ENCODE results near the gene TRIM50. TPM values are rescaled to one million over a fixed set of nuclear protein-coding genes. Genes with fewer than 3 reads are reported as not detected.

Gene TRIM50
- total and polyA plus RNA-seq, 2 of the 13 experiments (the other 11 are each of a cell fraction or from before 2014, with no cell fraction given): 4.2 to 24.5 TPM

- TF ChIP-seq ZBTB40 (IDR thresholded peaks at IDR 0.05) (peak; percentile 53), ZBTB40 (CRISPR knock-in tag; IDR thresholded peaks at IDR 0.05) (peak; percentile 61), ZNF768 (CRISPR knock-in tag; IDR thresholded peaks at IDR 0.05) (peak; percentile 40; the same call in 1 of the 2 replicates), REST (IDR thresholded peaks at IDR 0.05; ENCODE audit: borderline replicate concordance in 1 of 2, low read depth in 1 of 2, low read length in 2 of 2) (peak in 1 of 2 experiments; percentile 53; a peak in 1 of 4 replicates), ZNF510 (CRISPR knock-in tag; IDR thresholded peaks at IDR 0.05; ENCODE audit: low read depth) (peak; percentile 83; the same call in 1 of the 2 replicates), ZSCAN29 (CRISPR knock-in tag; conservative IDR thresholded peaks at IDR 0.05) (peak; percentile 71; the same call in 1 of the 2 replicates), THAP8 (CRISPR knock-in tag; IDR thresholded peaks at IDR 0.05; ENCODE audit: borderline replicate concordance) (no peak), GMEB1 (CRISPR knock-in tag; IDR thresholded peaks at IDR 0.05; ENCODE audit: borderline replicate concordance) (peak; percentile 66; the same call in 1 of the 2 replicates), SMAD9 (CRISPR knock-in tag; IDR thresholded peaks at IDR 0.05) (peak; percentile 82; the same call in 1 of the 2 replicates), CREM (IDR thresholded peaks at IDR 0.05) (peak; percentile 32; the same call in 1 of the 2 replicates), CREM (CRISPR knock-in tag; IDR thresholded peaks at IDR 0.05) (no peak), KDM2A (CRISPR knock-in tag; IDR thresholded peaks at IDR 0.05; ENCODE audit: borderline replicate concordance, low read depth) (peak; percentile 95), TBL1XR1 (IDR thresholded peaks at IDR 0.05; ENCODE audit: borderline replicate concordance, low read length, partially characterized antibody) (no peak), DMAP1 (CRISPR knock-in tag; IDR thresholded peaks at IDR 0.05) (peak; percentile 91)
Observed at GRCh38 chr7:73308665-73309214, 19.1 kb downstream of the TRIM50 start, which contains the start of gene NSUN5 (continued).
